Astrocyte (in vitro differentiated cells and primary cell): ENCODE measurements around the gene NUP50.

Experiments used
- CTCF ChIP-seq: IDR thresholded peaks from 2 replicates; pipeline ENCODE4 v1.5.1; 2011; ENCODE audit warnings: low read depth, mild to moderate bottlenecking, inconsistent platforms, low read length, moderate library complexity; ENCODE audit not compliant: insufficient read depth
- EZH2 ChIP-seq: IDR thresholded peaks from 2 replicates; pipeline ENCODE4 v1.6.1; 2012; ENCODE audit warnings: mild to moderate bottlenecking, low read length, inconsistent platforms; ENCODE audit not compliant: insufficient read depth

GRCh38 chr22:45204241-45204640 lies 40.5 kb downstream of the NUP50 start:
- TF ChIP-seq CTCF: no peak
- no peak for TF ChIP-seq EZH2
